ENCODE results near the gene NFATC4.

Gene NFATC4

GRCh38 chr14:24367514-24368211 is at the start of gene NFATC4:
Gene NFATC4, plus strand, starts transcription at chr14:24368184. Its CDS starts 157 bp downstream, at chr14:24368341.
- H3K27ac ChIP-seq: peak within 1 kb of the TSS; percentile 91
- TF ChIP-seq CTCF (conservative IDR thresholded peaks at IDR 0.05): no peak

GRCh38 chr14:24321212-24321975 is 46.6 kb upstream of the NFATC4 start:
- no peak for TF ChIP-seq CTCF (conservative IDR thresholded peaks at IDR 0.05)

GRCh38 chr14:24322672-24323071 is 45.3 kb upstream of the NFATC4 start:
- H3K27ac ChIP-seq: no peak overlapping the region
- TF ChIP-seq CTCF (conservative IDR thresholded peaks at IDR 0.05): no peak

More at GRCh38 chr14:24321212-24321975, 46.6 kb upstream of the NFATC4 start:
- no peak overlapping the region for H3K27ac ChIP-seq

GRCh38 chr14:24323341-24323740 is 44.6 kb upstream of the NFATC4 start:
- no peak overlapping the region for H3K27ac ChIP-seq
- no peak for TF ChIP-seq CTCF (conservative IDR thresholded peaks at IDR 0.05)

- no peak overlapping the region for H3K27ac ChIP-seq
- TF ChIP-seq CTCF (conservative IDR thresholded peaks at IDR 0.05): no peak
Observed at GRCh38 chr14:24324024-24324423, 44.0 kb upstream of the NFATC4 start.

- no peak overlapping the region for H3K27ac ChIP-seq
- no peak for TF ChIP-seq CTCF (conservative IDR thresholded peaks at IDR 0.05)
Observed at GRCh38 chr14:24325041-24325530, 42.9 kb upstream of the NFATC4 start.

GRCh38 chr14:24325963-24326362 is 42.0 kb upstream of the NFATC4 start:
- TF ChIP-seq CTCF (conservative IDR thresholded peaks at IDR 0.05): no peak
- H3K27ac ChIP-seq: no peak overlapping the region
